ENCODE measurements around the gene PPP4R2.
"Not testable (repeated sequence)": the region's sequence is repeated elsewhere in the genome, so short reads cannot be mapped to it uniquely, and the experiment has no call there.

PPP4R2 gene

GRCh38 chr3:72977060-72977808 lies 19.4 kb upstream of the PPP4R2 start:
- no peak for DNase-seq

DNA sequence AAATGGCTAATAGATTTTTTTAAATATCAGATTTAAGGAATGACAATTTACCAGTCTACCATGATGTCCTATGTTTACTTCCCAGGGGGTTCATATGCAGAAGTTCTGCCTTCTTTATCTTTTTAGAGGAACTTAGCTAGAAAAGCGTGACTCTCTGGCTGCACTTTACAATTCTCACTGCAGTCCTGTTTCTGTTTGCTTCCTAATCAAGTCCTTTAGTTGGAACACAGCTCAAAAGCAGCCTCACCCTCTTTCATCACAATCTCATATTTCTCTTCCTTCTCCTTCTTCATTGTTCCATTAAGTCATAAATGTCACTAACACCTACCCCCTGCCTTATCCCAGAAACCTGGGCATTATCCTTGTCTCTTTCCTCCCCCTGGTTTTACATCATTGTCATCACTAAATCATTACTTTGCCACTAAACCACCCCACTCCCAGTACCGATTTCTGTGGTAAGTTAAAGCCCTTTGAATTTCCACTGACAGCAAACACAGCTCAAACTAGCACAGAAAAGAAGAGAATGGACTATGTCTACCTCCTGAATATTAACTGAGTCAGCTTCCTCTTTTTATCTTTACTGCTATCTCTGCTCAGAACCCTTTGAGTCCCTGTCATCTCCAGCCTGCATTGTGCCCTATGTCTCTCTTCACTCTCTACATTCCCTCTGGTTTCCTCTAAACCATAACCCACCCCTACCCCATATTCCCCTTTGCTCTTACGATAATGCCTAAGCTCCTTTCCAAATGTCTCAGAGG lies 13.8 kb upstream of the PPP4R2 start:
- no peak for DNase-seq

DNA sequence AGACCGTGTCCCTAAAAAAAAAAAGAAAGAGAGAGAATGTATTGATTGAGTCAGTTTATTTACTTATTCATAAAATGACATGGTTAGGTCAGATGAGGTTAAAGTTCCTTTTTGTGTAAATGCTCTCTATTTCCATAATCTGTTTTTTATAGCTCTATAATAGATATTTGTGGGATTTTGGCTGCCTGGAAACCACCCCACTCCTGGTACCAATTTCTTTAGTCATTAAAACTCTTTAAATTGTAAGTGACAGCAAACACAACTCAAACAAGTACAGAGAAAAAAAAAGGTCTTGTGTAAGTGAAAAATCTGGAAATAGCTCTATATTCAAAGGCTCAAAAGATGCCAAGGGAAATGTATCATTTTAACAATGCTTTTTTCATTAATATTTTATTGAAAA lies 11.0 kb upstream of the PPP4R2 start:
- no peak for DNase-seq

DNA sequence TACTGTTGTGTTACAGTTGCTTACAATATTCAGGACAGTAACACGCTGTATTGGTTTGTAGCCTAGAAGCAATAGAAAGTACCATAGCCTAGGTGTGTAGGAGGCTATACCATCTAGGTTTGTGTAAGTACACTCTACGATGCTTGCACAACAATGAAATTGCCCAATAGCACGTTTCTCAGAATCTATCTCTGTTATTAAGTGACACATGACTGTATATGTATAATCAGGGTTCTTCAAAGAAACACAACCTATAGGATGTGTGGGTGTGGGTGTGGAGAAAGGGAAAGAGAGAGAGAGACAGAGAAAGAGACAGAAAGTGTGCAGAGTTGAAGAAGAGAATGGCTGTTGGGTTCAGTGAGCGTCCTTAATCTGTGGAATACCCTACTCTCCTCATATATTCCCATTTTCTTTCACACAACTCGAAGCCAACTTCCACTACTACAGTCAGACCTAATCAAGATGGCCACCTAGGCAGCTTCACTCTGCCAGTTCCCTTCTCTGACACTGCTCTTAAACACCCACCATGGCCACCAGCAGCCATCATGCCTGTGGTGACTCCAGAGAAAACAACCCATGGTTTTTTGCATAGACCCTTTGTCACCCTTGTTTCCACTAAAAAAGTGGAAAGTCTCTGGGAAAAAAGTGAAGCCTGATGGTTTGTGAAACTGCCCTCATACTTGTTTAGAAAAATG lies 5.8 kb upstream of the PPP4R2 start:
- DNase-seq = no peak

- no peak for DNase-seq
Measured at GRCh38 chr3:72991522-72991921, 5.1 kb upstream of the PPP4R2 start.

DNA sequence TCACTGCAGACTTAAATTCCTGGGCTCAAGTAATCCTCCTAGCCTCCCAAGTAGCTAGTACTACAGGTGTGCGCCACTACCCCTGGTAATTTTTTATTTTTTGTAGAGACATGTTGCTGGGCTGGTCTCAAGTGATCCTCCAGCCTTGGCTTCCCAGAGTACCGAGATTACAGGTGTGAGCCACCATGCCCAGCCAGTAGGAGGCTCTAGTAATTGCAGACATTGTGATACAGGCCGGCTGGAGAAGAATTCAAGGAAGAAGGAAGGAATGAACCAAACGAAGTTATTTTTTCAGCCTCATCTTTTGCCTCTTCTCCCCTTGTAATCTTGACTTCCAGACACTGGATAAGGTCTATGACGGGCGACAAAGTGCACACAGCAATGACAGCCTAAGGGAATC lies 3.2 kb upstream of the PPP4R2 start:
- DNase-seq = no peak

GRCh38 chr3:72995337-72995736 lies 1.3 kb upstream of the PPP4R2 start:
- DNase-seq = no peak

- DNase-seq = no peak
Measured at GRCh38 chr3:72996121-72996472, 514 bp upstream of the PPP4R2 start.

DNA sequence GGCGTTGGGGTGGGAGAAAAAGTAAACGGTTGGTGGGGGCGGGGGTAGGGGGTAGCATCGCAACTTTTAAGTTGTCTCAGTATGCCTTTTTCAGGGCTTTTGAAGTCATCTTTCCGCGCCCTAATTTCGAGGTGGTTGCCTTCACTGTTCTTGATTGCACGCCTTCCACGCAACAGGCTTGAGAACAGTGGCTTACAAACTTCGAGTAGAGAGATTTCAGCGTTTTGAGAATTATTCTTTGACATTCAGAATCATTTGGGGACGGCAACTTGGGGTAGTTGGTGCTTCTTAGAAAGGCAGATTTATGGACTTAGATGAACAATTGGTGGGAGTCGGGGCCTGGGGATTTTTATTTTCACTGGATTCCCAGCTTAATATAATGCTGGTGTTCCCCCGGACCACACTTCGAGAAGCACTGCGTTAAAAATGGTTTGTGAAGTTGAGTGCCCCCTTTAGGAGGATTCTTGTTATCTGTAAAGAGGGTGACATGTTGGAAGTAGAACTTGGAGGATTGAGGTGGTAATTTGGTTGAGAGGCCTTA lies 880 bp downstream of the PPP4R2 start:
- peak; percentile 4 for DNase-seq

GRCh38 chr3:72998466-72998865 lies 1.9 kb downstream of the PPP4R2 start:
- DNase-seq = no peak

DNA sequence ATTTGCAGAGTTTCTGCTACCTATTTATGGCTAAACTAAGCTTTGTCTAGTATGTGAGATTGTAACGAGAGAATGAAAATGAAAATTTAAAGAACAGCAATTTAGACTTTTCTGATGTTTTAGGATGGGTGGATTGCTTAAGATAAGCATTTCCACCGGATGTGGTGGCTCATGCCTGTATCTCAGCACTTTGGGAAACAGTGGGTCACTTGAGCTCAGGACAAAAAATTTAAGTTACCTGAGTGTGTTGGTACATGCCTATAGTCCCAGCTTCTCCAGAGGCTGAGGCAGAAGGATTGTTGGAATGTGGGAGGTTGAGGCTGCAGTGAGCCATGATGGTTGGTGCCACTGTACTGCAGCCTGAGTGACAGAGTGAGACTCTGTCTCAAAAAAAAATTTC lies 3.3 kb downstream of the PPP4R2 start:
- no peak for DNase-seq

DNA sequence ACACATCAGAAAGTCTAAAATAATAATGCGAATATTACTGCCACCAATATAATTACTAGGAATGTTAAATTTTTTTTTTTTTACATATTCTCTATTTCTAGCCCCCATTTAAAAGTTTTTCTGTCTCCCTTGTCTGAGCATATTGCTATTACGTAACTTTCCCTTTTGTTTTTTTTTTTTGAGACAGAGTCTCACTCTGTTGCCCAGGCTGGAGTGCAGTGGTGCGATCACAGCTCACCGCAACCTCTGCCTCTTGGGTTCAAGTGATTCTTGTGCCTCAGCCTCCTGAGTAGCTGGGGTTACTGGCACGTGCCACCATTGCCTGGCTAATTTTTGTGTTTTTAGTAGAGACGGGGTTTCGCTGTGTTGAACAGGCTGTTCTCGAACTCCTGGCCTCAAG lies 6.4 kb downstream of the PPP4R2 start:
- not testable (repeated sequence) for DNase-seq

GRCh38 chr3:73004316-73004715 lies 7.7 kb downstream of the PPP4R2 start:
- no peak for DNase-seq

- DNase-seq = no peak
Measured at GRCh38 chr3:73007992-73008712, 11.5 kb downstream of the PPP4R2 start.

DNA sequence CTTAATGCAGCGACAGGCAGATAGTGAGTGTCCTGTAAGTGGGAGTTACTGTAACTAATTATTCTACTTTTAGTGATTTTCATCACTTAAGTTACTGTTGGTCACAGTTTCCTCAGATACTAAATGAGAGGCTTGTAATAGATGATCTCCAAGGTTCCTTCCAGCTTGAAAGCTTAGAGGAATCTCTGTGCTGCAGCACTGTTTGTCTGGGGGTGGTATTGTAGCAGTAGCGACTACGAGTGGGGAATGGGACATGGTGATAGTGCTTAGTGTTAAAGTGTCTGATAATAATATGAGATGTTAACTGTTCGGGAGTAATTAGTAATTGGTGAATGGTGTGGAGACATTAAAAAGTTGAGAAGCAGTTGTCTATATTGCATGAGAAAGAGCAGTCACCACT lies 12.4 kb downstream of the PPP4R2 start:
- DNase-seq = no peak

GRCh38 chr3:73009750-73010149 lies 13.1 kb downstream of the PPP4R2 start:
- no peak for DNase-seq

DNA sequence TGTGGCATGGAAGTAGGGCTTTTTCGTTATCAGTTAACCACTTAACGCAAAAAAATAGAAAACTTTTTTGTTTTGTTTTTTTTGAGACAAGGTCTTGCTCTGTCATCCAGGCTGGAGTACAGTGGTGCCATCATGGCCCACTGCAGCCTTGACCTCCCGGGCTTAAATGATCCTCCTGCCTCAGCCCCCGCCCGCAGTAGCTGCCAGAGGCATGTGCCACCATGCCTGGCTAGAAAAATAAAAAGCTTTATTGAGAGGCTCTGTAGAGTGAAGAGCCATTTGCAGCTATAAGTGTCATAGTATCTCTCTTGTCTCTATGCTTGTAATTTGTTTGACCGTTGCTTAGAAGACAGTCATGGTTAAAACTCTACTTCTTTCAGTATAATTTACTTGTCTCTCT lies 13.5 kb downstream of the PPP4R2 start:
- DNase-seq = no peak

DNA sequence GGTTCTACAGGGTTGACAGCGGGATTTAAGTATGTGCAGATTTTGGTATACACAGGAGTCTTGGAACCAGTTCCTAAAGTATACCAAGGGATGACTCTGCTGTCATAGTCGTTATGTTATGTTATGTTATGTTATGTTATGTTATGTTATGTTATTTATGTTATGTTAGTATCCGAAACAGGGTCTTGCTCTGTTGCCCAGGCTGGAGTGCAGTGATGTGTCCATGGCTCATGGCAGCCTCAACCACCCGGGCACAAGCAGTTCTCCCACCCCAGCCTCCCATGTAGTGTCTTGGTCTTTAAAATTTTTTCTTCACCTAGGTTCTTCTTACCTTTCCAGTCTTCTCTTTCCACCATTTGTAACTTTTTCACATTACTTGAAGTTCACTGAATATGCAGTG lies 21.7 kb downstream of the PPP4R2 start:
- no peak for DNase-seq

GRCh38 chr3:73018790-73019441 lies 22.3 kb downstream of the PPP4R2 start:
- no peak for DNase-seq

- DNase-seq = no peak
Measured at GRCh38 chr3:73021301-73021835, 24.8 kb downstream of the PPP4R2 start.

DNA sequence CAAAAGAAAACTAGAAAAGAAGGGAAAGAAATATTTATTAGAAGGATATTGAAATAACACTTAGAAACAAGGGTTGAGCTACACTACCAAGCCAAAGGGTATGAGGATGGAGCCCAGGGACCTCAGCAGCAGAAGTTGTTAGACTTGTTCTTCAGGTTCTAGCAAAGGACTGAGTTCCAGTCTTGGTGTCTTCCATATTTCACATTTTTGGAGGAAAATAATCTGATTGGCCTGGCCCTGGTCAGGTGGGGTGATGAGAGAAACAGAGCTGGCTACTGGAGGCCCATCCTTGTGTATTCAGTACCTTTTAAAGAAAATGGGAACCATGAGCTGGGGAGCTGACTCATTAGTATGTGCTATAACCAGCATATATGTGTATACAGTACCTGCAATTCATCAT lies 28.2 kb downstream of the PPP4R2 start:
- no peak for DNase-seq

GRCh38 chr3:73026111-73026759 lies 29.6 kb downstream of the PPP4R2 start:
- DNase-seq = no peak
